RWPE1 (cell line): Measurements from ENCODE around the gene ANXA11.

Experiments
- CTCF ChIA-PET: fragments of 350-600 bp; sonication (Branson Sonifier 250); formaldehyde crosslinking; extraction: SDS; loops from one replicate; lab custom pipeline; 2021; lab: Yijun Ruan, JAX
- POLR2A ChIA-PET: fragments of 400-600 bp; formaldehyde crosslinking; extraction: SDS; loops from one replicate; lab custom pipeline; 2020; ENCODE audit warnings: antibody characterized with exemption; ENCODE audit not compliant: low non-redundant PET; lab: Yijun Ruan, JAX
- DNase-seq: peaks from one replicate; pipeline ENCODE4 v3.0.0; 2012; ENCODE audit warnings: low spot score
- H3K27ac ChIP-seq: fragments of 450-650 bp; 2 replicates; pipeline ENCODE4 v1.5.1; 2017
- CTCF ChIP-seq: fragments of 450-650 bp; conservative IDR thresholded peaks from 2 replicates; pipeline ENCODE4 v1.5.1; 2017; ENCODE audit warnings: low read depth, mild to moderate bottlenecking

The ANXA11 gene

GRCh38 chr10:80207768-80208370 is 2.5 kb upstream of the ANXA11 start:
- ChIA-PET CTCF (interaction anchor here (0.6 to 1.6 kb wide), 4 partner anchors 15 to 64 kb away, joined by 3 to 12 read pairs (median 4); no protein-coding TSS in a partner anchor), POLR2A (interaction anchor here (1.0 kb wide), 1 partner anchor 49 kb away, joined by 5 read pairs; no protein-coding TSS in a partner anchor)
- peak overlapping the region; percentile 89 for H3K27ac ChIP-seq
- TF ChIP-seq CTCF = no peak
- DNase-seq = no peak

GRCh38 chr10:80206277-80206655 is 929 bp upstream of the ANXA11 start:
- DNase-seq = no peak

GRCh38 chr10:80204677-80205476 is 460 bp downstream of the ANXA11 start:
- H3K27ac ChIP-seq = peak overlapping the region; percentile 93
- no peak for TF ChIP-seq CTCF
- CTCF ChIA-PET = interaction anchor here (0.7 to 2.0 kb wide), 3 partner anchors 17 to 206 kb away, joined by 3 to 7 read pairs (median 6); no protein-coding TSS in a partner anchor
- peak; percentile 34 for DNase-seq
- POLR2A ChIA-PET = interaction anchor here (0.5 kb wide), 1 partner anchor 11 kb away, joined by 4 read pairs; no protein-coding TSS in a partner anchor

More at GRCh38 chr10:80206277-80206655, 929 bp upstream of the ANXA11 start:
- POLR2A ChIA-PET = interaction anchor here (0.7 kb wide), 1 partner anchor 11 kb away, joined by 5 read pairs; no protein-coding TSS in a partner anchor
- peak overlapping the region; percentile 89; the same call in 1 of the 2 replicates for H3K27ac ChIP-seq
- CTCF ChIA-PET = interaction anchor here (0.7 kb wide), 1 partner anchor 52 kb away, joined by 4 read pairs; no protein-coding TSS in a partner anchor
- TF ChIP-seq CTCF = no peak

- POLR2A ChIA-PET = interaction anchor here (0.5 to 1.0 kb wide), 2 partner anchors 10 to 39 kb away, joined by 4 read pairs; no protein-coding TSS in a partner anchor
- DNase-seq = peak; percentile 76
- peak overlapping the region; percentile 93 for H3K27ac ChIP-seq
Measured at GRCh38 chr10:80203835-80204676, 1.3 kb downstream of the ANXA11 start.

More at GRCh38 chr10:80203835-80204676, 1.3 kb downstream of the ANXA11 start:
- no peak for TF ChIP-seq CTCF
- CTCF ChIA-PET = interaction anchor here (0.6 to 2.0 kb wide), 6 partner anchors 18 to 727 kb away, joined by 3 to 7 read pairs (median 4); no protein-coding TSS in a partner anchor
